ENCODE measurements around the gene SH2D5. TPM values are rescaled to one million over a fixed set of nuclear protein-coding genes. Genes with fewer than 3 reads are reported as not detected.

Gene SH2D5
- total RNA-seq, 2 donors from 2014 or later: 0.14 to 0.19 TPM

DNA sequence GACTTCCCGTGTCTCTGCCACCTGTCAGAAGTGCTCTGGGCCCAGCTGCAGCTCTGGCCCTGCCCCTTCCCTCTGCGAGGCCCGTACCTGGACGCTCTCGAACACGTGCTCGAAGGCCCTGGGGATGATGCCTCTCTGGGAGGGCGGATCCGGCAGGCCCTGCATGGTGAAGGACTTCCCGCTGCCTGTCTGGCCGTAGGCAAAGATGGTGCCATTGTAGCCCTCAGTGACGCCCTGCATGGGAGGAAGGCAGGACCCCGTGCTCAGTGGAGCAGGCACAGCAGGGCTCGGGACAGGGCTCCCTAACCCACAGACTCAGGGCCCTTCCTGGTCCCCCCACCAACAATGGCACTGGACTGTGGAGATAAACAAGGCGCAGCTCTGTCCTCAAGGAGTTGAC, 17.1 kb downstream of the SH2D5 start:
- DNase-seq (ENCODE audit: low spot score): no peak
- ATAC-seq: no peak
- H3K27me3 Mint-ChIP-seq: peaks cover 13 to 20% of the 10 kb centered on the region in 2 donors
- no peak overlapping the region for H3K4me3 Mint-ChIP-seq
- H3K9me3 Mint-ChIP-seq: no peaks in the 10 kb centered on the region
- no peaks in the 10 kb centered on the region for H3K36me3 Mint-ChIP-seq
- H3K27ac Mint-ChIP-seq: no peak overlapping the region
- H3K4me1 Mint-ChIP-seq (ENCODE audit: low read depth in 2 of 2): peaks cover 6 to 10% of the 10 kb centered on the region in 2 donors

DNA sequence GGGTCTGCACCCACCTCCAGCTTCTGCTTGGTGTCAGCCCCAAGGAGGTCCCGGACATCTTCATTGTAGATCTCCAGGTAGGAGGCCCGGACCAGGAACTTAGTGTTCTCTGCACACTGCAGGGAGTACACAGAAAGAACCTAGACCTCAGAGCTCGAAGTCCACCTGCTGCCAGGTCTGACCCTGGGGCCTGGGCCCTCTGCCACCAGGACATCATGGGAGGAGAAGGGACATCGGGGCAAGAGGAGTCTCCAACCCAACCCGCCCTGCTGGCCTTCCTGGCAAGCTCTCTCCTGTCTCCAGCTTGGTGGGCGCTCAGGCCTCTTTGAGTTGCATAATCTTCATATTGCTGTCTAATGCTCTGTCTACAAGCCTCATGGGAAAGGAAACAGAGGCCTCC, 19.1 kb downstream of the SH2D5 start:
- H3K4me1 Mint-ChIP-seq (ENCODE audit: low read depth in 2 of 2): peaks cover 6 to 8% of the 10 kb centered on the region in 2 donors
- no peaks in the 10 kb centered on the region for H3K36me3 Mint-ChIP-seq
- no peak overlapping the region for H3K27ac Mint-ChIP-seq
- no peak overlapping the region for H3K4me3 Mint-ChIP-seq
- DNase-seq (ENCODE audit: low spot score): no peak
- H3K9me3 Mint-ChIP-seq: no peaks in the 10 kb centered on the region
- peaks cover 9% of the 10 kb centered on the region in 2 donors for H3K27me3 Mint-ChIP-seq
- ATAC-seq: no peak

DNA sequence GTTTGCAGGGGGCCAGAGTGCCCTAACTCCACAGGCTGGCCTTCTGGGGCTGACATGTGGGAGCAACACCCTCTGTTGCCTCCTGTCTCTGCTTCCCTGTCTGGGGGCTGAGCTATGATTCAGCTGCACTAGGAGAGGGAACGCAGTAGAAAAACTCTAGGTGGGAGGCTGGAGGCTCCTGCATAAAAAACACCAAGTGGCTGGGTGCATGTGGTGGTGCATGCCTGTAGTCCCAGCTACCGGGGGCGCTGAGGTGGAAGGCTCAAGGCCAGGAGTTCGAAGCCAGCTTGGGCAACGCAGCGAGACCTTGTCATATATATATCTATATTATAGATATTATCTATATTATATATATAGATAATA, 20.3 kb downstream of the SH2D5 start:
- no peak overlapping the region for H3K4me3 Mint-ChIP-seq
- peak in 1 of 2 donors; percentile 2 for ATAC-seq

DNA sequence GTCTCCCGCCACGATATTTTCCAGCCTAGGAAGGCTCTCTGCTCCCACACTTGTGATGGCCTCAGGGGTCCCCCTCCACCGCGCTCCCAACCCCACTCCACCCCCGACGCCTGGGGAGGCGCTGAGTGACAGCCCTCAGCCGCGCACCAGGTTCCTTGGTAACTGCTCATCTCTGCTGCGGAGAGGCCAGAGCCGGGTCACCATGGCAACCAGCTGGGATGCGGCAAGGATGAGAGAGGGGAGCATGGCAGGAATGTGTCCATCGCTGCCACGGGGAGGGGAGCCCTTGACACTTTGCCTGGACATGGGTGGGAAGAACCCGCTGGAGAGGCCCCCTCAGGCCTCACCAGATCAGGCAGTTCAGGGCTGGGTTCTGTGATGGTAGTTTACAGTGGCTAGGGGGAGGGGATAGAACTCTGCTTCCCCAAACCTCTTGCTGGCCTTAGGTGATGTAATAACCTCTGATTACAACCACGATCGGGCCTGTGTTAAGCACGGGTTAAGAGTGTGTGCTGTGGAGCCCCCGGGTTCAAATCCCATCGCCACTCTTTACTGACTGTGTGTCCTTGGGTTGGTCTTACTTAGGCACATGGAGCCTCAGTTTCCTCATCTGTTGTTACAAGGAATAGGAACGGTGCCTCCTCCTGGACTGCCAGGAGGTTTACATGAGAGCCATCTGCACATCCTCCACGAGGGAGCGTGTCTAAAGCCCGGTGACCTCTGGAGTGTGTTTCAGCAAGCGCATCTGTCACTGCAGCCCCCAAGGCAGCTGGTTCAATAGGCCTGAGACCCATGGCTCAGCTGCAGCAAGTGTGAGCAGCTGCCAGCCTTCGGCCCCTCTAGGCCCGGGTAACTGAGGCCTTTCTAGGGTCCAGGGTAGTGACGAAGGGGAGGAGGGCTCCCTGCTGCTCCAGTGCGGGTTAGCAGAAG, 21.0 kb downstream of the SH2D5 start:
- DNase-seq (ENCODE audit: low spot score) (no peak), ATAC-seq (peak in 1 of 2 donors; percentile 30)
- H3K4me3 Mint-ChIP-seq: no peak overlapping the region
- H3K27me3 Mint-ChIP-seq: peaks cover 7 to 10% of the 10 kb centered on the region in 2 donors
- peaks cover 4 to 5% of the 10 kb centered on the region in 2 donors for H3K4me1 Mint-ChIP-seq (ENCODE audit: low read depth in 2 of 2)
- H3K36me3 Mint-ChIP-seq: no peaks in the 10 kb centered on the region
- no peak overlapping the region for H3K27ac Mint-ChIP-seq
- no peaks in the 10 kb centered on the region for H3K9me3 Mint-ChIP-seq

More for the DNA sequence above, 20.3 kb downstream of the SH2D5 start:
- H3K27me3 Mint-ChIP-seq: peaks cover 9 to 12% of the 10 kb centered on the region in 2 donors
- H3K27ac Mint-ChIP-seq: no peak overlapping the region
- H3K4me1 Mint-ChIP-seq (ENCODE audit: low read depth in 2 of 2): peaks cover 6 to 8% of the 10 kb centered on the region in 2 donors
- no peak for DNase-seq (ENCODE audit: low spot score)
- no peaks in the 10 kb centered on the region for H3K36me3 Mint-ChIP-seq
- no peaks in the 10 kb centered on the region for H3K9me3 Mint-ChIP-seq

DNA sequence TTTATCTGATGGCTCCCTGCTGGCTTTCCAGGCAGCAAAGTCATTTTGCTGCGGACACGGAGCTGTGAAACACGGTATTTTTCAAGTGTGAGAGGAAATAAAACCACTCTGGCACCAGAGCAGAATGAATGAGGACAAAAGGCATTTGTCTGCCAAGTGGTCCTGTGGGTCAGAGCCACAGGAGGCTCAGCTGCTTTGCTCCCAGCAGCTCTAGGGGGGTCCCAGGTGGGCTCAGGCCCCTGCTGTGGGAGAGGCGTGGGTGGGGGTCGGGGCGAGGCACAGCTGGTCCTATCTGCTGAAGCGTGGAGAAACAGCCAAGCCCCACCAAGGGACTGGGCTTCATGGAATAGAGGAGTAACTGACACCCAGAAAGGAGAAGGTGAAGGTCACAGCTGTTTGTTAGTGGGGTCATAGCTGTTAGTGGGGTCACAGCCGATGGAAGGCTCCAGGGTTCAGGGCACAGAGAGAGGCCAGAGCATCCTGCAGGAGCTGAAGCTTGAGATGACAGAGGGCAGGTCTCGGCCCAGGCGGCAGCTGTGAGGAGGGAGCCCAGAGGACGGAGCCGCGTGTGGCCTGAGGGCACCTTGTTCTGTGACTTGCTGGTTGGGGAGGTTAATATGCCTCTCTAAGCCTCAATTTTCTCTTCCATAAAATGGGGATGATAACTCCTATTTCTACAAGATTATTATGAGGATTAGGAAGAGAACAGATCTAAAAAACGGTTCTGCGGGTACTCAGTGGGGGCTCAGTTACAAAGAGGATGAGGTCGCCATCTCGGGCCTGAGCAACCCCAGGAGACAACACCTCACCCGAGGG, 21.8 kb downstream of the SH2D5 start:
- DNase-seq (ENCODE audit: low spot score): no peak
- Mint-ChIP-seq H3K36me3 (no peaks in the 10 kb centered on the region), H3K4me3 (no peak overlapping the region), H3K27ac (no peak overlapping the region), H3K9me3 (no peaks in the 10 kb centered on the region), H3K4me1 (ENCODE audit: low read depth in 2 of 2) (no peaks in the 10 kb centered on the region), H3K27me3 (peaks cover 0 to 5% of the 10 kb centered on the region in 2 donors)
- no peak for ATAC-seq

DNA sequence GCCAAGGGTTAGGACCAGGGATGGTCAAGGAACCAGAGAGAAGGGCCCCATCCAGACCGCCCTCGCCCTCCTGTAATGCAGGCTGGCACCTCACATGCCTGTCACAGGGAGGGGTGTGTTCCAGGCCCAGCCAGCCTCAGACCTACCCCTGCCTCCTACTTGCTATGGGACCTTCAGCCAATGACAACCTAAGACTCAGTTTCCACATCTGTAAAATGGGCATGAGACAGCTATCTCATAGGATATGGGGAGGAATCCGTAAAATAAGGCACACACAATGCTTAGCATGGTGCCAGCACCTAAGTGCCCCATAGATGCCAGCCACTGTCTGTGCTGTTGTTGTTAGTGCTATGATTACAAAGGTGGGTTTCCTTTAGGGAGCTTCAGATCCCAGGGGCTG, 22.6 kb downstream of the SH2D5 start:
- no peak overlapping the region for H3K27ac Mint-ChIP-seq
- peaks cover 0 to 5% of the 10 kb centered on the region in 2 donors for H3K27me3 Mint-ChIP-seq
- H3K36me3 Mint-ChIP-seq: no peaks in the 10 kb centered on the region
- no peaks in the 10 kb centered on the region for H3K9me3 Mint-ChIP-seq
- DNase-seq (ENCODE audit: low spot score) (no peak), ATAC-seq (no peak)
- no peaks in the 10 kb centered on the region for H3K4me1 Mint-ChIP-seq (ENCODE audit: low read depth in 2 of 2)
- no peak overlapping the region for H3K4me3 Mint-ChIP-seq

DNA sequence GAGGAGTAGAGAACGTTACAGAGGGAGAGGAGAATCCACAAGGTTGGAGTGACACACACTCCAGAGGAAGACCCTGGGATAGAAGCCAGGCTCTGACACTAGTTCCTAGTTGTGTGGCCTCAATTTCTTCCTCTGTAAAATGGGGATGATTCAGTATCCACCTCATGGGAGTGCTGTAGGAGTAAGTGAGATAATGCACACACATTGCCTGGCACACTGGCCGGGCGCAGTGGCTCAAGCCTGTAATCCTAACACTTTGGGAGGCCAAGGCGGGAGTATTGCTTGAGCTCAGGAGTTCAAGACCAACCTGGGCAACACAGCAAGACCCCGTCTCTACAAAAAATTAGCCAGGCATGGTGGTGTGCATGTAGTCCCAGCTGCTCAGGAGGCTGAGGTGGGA, 23.6 kb downstream of the SH2D5 start:
- ATAC-seq (no peak), DNase-seq (ENCODE audit: low spot score) (no peak)
- Mint-ChIP-seq H3K9me3 (no peaks in the 10 kb centered on the region), H3K27ac (no peak overlapping the region), H3K36me3 (no peaks in the 10 kb centered on the region), H3K4me3 (no peak overlapping the region), H3K4me1 (ENCODE audit: low read depth in 2 of 2) (no peaks in the 10 kb centered on the region), H3K27me3 (peaks cover 0 to 5% of the 10 kb centered on the region in 2 donors)

DNA sequence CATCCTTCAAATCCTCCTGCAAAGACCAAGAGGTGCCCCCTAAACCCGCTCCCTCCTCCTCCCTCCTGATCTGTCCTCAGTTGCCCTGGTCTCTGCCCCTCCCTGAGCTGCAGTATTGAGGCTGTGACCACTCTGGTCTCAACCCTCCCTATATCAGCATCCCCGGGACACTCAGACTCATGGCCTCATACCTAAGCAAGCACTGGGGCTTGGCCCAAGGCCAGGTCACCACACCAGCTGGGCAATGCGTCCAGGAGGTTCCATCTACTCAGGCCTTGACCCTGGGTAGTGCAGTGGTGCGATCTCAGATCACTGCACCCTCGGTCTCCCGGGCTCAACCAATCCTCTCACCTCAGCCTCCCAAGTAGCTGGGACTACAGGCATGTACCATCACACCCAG, 24.4 kb downstream of the SH2D5 start:
- Mint-ChIP-seq H3K27me3 (peaks cover 0 to 8% of the 10 kb centered on the region in 2 donors), H3K9me3 (no peaks in the 10 kb centered on the region), H3K36me3 (no peaks in the 10 kb centered on the region), H3K4me3 (no peak overlapping the region), H3K27ac (no peak overlapping the region), H3K4me1 (ENCODE audit: low read depth in 2 of 2) (no peaks in the 10 kb centered on the region)
- ATAC-seq (no peak), DNase-seq (ENCODE audit: low spot score) (no peak)

DNA sequence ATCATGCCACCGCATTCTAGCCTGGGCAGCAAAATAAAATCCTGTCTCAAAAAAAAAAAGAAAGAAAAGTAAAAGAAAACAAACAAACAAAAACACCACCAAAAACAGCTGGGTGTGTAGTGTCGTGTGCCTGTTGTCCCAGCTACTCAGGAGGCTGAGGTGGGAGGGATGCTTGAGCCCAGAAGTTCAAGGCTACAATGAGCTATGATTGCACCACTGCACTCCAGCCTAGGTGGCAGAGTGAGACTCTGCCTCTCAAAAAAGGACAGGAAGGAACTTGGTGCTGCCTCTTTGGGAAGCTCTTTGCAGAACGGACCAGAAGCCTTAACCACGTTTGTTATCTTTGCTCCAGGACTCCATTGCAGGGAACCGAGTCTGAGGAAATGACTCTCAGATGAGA, 25.7 kb downstream of the SH2D5 start:
- H3K36me3 Mint-ChIP-seq: no peaks in the 10 kb centered on the region
- H3K4me3 Mint-ChIP-seq: no peak overlapping the region
- no peak overlapping the region for H3K27ac Mint-ChIP-seq
- no peaks in the 10 kb centered on the region for H3K9me3 Mint-ChIP-seq
- H3K4me1 Mint-ChIP-seq (ENCODE audit: low read depth in 2 of 2): no peaks in the 10 kb centered on the region
- peaks cover 0 to 8% of the 10 kb centered on the region in 2 donors for H3K27me3 Mint-ChIP-seq
- no peak for ATAC-seq
- no peak for DNase-seq (ENCODE audit: low spot score)

DNA sequence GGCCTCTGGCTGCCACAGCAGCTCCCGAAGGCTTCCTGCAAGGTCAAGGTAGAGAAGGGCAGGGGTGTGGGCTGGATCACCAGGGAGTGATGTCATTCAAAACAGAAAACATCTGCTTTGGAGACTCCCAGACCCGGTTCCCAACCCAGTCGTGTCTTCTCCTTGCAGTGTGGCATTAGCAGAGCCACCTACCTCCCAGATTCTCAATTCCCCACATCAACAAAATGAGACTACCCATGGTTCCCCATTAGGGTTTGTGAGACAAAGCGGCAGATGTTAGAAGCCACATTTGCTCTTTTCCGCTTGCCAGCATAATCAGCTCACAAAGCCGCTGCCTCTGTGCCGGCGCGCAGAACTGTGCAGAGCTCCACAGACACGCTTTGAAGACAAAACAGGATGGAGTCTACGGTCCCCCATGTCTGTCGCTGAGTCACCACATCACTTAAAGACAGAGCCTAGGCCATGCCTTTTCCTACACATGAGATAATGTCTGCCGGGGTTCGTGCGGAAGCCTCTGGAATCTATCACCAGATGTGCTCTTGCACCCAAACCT, 27.2 kb downstream of the SH2D5 start:
- Mint-ChIP-seq H3K27ac (no peak overlapping the region), H3K4me1 (ENCODE audit: low read depth in 2 of 2) (no peaks in the 10 kb centered on the region), H3K9me3 (no peaks in the 10 kb centered on the region), H3K36me3 (no peaks in the 10 kb centered on the region), H3K27me3 (peaks cover 0 to 8% of the 10 kb centered on the region in 2 donors), H3K4me3 (no peak overlapping the region)
- no peak for DNase-seq (ENCODE audit: low spot score)
- ATAC-seq: no peak

DNA sequence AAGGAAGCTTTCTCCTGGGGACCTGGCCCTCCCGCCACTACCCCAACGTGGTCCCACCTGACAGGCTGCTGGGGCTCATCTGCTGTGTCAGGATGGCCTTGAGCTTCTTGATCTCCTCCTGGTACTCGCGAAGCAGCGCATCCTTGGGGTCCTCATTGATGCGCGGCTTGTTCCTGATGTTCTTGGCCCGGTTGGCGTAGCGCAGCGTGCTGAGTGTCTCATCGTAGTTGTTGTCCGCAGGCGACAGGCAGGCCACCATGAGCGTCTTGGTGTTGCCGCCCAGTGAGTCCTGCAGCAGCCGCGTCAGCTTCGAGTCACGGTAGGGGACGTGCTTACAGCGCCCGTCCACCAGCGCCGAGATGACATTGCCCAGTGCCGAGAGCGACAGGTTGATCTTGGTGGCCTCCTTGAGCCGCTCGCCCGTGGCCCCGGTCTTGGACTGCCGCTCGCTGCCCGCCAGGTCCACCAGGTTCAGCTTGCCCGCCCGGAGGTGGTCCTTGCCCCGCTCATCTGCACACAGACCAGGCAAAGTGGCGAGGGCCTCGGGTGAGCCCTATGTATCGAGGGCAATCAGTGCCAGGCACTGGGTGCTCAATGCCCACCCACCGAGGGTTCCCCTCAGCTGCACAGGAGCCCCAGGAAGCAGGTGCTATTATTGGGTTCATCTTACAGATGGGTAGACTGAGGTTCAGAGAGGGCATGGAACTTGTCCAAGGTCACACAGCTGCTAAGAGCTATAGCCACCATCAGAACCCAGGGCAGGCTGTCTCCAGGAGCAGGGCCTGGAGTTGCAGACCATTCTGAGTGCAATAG, 27.9 kb downstream of the SH2D5 start:
- Mint-ChIP-seq H3K4me1 (ENCODE audit: low read depth in 2 of 2) (no peaks in the 10 kb centered on the region), H3K36me3 (no peaks in the 10 kb centered on the region), H3K9me3 (no peaks in the 10 kb centered on the region), H3K27ac (no peak overlapping the region), H3K4me3 (no peak overlapping the region), H3K27me3 (peaks cover 0 to 8% of the 10 kb centered on the region in 2 donors)
- ATAC-seq (no peak), DNase-seq (ENCODE audit: low spot score) (no peak)

DNA sequence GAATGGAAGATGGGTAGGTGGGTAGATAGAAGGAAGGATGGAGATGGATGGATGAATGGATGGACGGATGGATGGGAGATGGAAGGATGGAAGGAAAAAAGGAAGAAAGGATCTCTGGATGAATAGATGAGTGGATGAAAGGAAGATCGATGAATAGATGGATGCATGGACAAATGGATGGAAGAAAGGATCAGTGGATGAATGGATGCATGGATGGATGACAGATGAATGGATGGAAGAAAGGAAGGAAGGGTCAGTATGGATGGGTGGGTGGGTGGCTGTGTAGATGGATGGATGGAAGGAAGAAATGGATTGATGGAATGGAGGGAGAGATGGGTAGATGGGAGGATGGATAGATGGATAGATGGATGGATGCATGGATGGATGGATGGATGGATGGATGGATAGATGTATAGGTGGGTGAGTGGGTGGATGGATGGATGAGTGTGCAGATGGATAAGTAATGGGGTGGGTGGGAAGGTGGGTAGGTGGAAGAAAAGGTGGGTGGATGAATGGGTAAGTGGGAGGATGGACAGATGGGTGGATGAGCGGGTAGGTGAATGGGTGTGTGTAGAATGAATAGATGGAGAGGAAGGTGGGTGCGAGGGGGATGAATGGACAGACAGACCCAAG, 29.3 kb downstream of the SH2D5 start:
- Mint-ChIP-seq H3K4me1 (ENCODE audit: low read depth in 2 of 2) (no peaks in the 10 kb centered on the region), H3K27me3 (peaks cover 0 to 6% of the 10 kb centered on the region in 2 donors), H3K27ac (no peak overlapping the region), H3K36me3 (no peaks in the 10 kb centered on the region), H3K4me3 (no peak overlapping the region), H3K9me3 (no peaks in the 10 kb centered on the region)
- no peak for DNase-seq (ENCODE audit: low spot score)
- no peak for ATAC-seq

DNA sequence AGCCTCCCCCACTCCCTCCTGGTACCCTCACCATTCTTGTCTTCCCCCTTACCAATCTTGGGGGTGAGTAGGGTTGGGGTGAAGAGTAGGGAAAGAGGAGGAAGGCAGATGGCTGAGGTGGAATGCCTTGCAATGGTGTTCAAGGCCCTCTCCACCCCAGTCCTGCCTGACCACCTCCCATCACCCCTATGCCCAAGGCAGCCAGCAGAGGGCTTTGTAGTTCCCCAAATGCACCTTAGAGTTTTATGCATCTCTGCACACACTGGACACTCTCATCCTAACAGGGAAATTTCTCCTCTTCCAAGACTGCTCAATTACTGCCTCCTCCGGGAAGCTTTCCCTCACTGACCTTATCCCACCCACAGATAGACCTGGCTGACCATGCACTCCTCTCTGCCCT, 30.1 kb downstream of the SH2D5 start:
- H3K4me1 Mint-ChIP-seq (ENCODE audit: low read depth in 2 of 2): no peaks in the 10 kb centered on the region
- no peak for DNase-seq (ENCODE audit: low spot score)

More for the DNA sequence above, 30.1 kb downstream of the SH2D5 start:
- H3K36me3 Mint-ChIP-seq: no peaks in the 10 kb centered on the region
- no peak for ATAC-seq
- H3K4me3 Mint-ChIP-seq: no peak overlapping the region
- peaks cover 0 to 6% of the 10 kb centered on the region in 2 donors for H3K27me3 Mint-ChIP-seq
- no peak overlapping the region for H3K27ac Mint-ChIP-seq
- no peaks in the 10 kb centered on the region for H3K9me3 Mint-ChIP-seq
